ENCODE results near the gene NCKAP5L. TPM values are rescaled to one million over a fixed set of nuclear protein-coding genes. Genes with fewer than 3 reads are reported as not detected.

The NCKAP5L gene
- total and polyA plus RNA-seq, 2 experiments from 2014 or later, result 10.2 to 37.0 TPM

DNA sequence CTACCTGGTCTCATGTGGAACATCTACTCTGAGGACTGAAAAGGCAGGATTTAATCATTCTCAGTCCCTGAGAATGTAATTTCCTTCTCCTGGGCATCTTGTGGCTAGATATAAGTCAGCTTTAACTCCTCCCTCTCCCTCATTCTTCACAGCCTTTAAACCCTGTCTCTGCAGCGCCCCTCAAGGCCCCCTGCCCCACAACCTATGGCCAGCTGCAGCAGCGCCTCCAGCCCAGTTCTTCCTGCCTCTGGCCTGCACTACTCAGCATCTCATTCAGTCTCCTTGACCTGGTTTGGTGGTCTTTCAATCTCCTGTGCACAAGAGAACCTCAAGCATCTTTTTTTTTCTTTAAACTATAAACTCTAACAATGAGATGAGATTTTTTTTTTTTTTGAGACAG is 29.3 kb downstream of the NCKAP5L start (continued):
- TF ChIP-seq EZH2phosphoT487 (IDR thresholded peaks at IDR 0.05; ENCODE audit: unreplicated experiment) (no peak), POLR2AphosphoS5 (IDR thresholded peaks at IDR 0.05; ENCODE audit: low read depth) (no peak)
- TF ChIP-seq, protein P1, sequence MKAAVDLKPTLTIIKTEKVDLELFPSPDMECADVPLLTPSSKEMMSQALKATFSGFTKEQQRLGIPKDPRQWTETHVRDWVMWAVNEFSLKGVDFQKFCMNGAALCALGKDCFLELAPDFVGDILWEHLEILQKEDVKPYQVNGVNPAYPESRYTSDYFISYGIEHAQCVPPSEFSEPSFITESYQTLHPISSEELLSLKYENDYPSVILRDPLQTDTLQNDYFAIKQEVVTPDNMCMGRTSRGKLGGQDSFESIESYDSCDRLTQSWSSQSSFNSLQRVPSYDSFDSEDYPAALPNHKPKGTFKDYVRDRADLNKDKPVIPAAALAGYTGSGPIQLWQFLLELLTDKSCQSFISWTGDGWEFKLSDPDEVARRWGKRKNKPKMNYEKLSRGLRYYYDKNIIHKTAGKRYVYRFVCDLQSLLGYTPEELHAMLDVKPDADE (IDR thresholded peaks at IDR 0.05), result no peak
- TF ChIP-seq, protein P2, sequence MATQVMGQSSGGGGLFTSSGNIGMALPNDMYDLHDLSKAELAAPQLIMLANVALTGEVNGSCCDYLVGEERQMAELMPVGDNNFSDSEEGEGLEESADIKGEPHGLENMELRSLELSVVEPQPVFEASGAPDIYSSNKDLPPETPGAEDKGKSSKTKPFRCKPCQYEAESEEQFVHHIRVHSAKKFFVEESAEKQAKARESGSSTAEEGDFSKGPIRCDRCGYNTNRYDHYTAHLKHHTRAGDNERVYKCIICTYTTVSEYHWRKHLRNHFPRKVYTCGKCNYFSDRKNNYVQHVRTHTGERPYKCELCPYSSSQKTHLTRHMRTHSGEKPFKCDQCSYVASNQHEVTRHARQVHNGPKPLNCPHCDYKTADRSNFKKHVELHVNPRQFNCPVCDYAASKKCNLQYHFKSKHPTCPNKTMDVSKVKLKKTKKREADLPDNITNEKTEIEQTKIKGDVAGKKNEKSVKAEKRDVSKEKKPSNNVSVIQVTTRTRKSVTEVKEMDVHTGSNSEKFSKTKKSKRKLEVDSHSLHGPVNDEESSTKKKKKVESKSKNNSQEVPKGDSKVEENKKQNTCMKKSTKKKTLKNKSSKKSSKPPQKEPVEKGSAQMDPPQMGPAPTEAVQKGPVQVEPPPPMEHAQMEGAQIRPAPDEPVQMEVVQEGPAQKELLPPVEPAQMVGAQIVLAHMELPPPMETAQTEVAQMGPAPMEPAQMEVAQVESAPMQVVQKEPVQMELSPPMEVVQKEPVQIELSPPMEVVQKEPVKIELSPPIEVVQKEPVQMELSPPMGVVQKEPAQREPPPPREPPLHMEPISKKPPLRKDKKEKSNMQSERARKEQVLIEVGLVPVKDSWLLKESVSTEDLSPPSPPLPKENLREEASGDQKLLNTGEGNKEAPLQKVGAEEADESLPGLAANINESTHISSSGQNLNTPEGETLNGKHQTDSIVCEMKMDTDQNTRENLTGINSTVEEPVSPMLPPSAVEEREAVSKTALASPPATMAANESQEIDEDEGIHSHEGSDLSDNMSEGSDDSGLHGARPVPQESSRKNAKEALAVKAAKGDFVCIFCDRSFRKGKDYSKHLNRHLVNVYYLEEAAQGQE (IDR thresholded peaks at IDR 0.05; ENCODE audit: unreplicated experiment), result no peak

DNA sequence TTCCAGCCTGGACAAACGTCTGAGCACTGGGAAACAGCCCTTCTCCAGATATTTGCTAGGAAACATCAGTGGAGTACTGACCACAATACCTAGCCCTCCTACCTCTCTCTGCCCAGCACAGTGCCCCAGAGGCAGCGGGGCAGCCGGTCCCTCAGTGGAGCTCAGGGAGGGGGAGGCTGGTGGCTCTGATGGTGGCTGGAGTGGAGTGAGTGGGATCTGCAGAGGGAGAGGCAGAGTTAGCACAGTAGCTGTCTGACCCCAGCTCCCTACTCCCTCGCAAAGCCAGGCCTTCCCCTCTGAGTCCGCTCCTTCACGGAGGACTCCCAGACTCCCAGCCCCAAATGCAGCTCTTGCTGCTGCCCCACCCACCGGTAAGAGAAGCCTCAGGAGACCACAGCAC is 30.0 kb downstream of the NCKAP5L start:
- ATAC-seq, result no peak
- H3K27ac ChIP-seq (ENCODE audit: low read depth), result no peak overlapping the region
- TF ChIP-seq, protein P1 (IDR thresholded peaks at IDR 0.05), result no peak
- TF ChIP-seq JUNB (IDR thresholded peaks at IDR 0.05; ENCODE audit: unreplicated experiment) (no peak), CREB1 (CRISPR knock-in tag; IDR thresholded peaks at IDR 0.05; ENCODE audit: low read depth) (no peak), NANOG (IDR thresholded peaks at IDR 0.05; ENCODE audit: borderline replicate concordance) (no peak), EZH2phosphoT487 (IDR thresholded peaks at IDR 0.05; ENCODE audit: unreplicated experiment) (no peak), EZH2 (IDR thresholded peaks at IDR 0.05; ENCODE audit: low read depth, unreplicated experiment) (no peak)
- TF ChIP-seq, protein P3, sequence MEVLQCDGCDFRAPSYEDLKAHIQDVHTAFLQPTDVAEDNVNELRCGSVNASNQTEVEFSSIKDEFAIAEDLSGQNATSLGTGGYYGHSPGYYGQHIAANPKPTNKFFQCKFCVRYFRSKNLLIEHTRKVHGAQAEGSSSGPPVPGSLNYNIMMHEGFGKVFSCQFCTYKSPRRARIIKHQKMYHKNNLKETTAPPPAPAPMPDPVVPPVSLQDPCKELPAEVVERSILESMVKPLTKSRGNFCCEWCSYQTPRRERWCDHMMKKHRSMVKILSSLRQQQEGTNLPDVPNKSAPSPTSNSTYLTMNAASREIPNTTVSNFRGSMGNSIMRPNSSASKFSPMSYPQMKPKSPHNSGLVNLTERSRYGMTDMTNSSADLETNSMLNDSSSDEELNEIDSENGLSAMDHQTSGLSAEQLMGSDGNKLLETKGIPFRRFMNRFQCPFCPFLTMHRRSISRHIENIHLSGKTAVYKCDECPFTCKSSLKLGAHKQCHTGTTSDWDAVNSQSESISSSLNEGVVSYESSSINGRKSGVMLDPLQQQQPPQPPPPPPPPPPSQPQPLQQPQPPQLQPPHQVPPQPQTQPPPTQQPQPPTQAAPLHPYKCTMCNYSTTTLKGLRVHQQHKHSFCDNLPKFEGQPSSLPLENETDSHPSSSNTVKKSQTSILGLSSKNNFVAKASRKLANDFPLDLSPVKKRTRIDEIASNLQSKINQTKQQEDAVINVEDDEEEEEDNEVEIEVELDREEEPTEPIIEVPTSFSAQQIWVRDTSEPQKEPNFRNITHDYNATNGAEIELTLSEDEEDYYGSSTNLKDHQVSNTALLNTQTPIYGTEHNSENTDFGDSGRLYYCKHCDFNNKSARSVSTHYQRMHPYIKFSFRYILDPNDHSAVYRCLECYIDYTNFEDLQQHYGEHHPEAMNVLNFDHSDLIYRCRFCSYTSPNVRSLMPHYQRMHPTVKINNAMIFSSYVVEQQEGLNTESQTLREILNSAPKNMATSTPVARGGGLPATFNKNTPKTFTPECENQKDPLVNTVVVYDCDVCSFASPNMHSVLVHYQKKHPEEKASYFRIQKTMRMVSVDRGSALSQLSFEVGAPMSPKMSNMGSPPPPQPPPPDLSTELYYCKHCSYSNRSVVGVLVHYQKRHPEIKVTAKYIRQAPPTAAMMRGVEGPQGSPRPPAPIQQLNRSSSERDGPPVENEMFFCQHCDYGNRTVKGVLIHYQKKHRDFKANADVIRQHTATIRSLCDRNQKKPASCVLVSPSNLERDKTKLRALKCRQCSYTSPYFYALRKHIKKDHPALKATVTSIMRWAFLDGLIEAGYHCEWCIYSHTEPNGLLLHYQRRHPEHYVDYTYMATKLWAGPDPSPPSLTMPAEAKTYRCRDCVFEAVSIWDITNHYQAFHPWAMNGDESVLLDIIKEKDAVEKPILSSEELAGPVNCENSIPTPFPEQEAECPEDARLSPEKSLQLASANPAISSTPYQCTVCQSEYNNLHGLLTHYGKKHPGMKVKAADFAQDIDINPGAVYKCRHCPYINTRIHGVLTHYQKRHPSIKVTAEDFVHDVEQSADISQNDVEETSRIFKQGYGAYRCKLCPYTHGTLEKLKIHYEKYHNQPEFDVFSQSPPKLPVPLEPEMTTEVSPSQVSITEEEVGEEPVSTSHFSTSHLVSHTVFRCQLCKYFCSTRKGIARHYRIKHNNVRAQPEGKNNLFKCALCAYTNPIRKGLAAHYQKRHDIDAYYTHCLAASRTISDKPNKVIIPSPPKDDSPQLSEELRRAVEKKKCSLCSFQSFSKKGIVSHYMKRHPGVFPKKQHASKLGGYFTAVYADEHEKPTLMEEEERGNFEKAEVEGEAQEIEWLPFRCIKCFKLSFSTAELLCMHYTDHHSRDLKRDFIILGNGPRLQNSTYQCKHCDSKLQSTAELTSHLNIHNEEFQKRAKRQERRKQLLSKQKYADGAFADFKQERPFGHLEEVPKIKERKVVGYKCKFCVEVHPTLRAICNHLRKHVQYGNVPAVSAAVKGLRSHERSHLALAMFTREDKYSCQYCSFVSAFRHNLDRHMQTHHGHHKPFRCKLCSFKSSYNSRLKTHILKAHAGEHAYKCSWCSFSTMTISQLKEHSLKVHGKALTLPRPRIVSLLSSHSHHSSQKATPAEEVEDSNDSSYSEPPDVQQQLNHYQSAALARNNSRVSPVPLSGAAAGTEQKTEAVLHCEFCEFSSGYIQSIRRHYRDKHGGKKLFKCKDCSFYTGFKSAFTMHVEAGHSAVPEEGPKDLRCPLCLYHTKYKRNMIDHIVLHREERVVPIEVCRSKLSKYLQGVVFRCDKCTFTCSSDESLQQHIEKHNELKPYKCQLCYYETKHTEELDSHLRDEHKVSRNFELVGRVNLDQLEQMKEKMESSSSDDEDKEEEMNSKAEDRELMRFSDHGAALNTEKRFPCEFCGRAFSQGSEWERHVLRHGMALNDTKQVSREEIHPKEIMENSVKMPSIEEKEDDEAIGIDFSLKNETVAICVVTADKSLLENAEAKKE (CRISPR knock-in tag; IDR thresholded peaks at IDR 0.05), result no peak
- TF ChIP-seq, protein P2 (IDR thresholded peaks at IDR 0.05; ENCODE audit: unreplicated experiment), result no peak

More for the DNA sequence above, 30.0 kb downstream of the NCKAP5L start:
- no peak overlapping the region for H2AFZ ChIP-seq
- peaks cover 18% of the 10 kb centered on the region for H3K36me3 Mint-ChIP-seq (ENCODE audit: low read depth)
- no peaks in the 10 kb centered on the region for H3F3A ChIP-seq (replicated peaks; ENCODE audit: low read depth)
- no peak overlapping the region for H3K4me3 ChIP-seq
- H3K27me3 ChIP-seq (ENCODE audit: insufficient read depth), result no peaks in the 10 kb centered on the region
- DNase-seq (ENCODE audit: low spot score), result no peak
- no peaks in the 10 kb centered on the region for H3K9me3 Mint-ChIP-seq
- no peaks in the 10 kb centered on the region for H3K79me2 ChIP-seq (replicated peaks; ENCODE audit: insufficient read depth)
- H3K9me2 ChIP-seq (ENCODE audit: insufficient read depth), result no peaks in the 10 kb centered on the region
- no peaks in the 10 kb centered on the region for H3K4me1 ChIP-seq (ENCODE audit: insufficient read depth)
- no peak overlapping the region for H3K4me2 ChIP-seq
- H3K27ac Mint-ChIP-seq, result no peak overlapping the region
- H3K36me3 ChIP-seq (ENCODE audit: insufficient read depth), result no peaks in the 10 kb centered on the region
- H4K20me1 ChIP-seq (replicated peaks; ENCODE audit: insufficient read depth), result 0 out of 2 replicates have a peak, but pooled peaks cover 3% of the 10 kb centered on the region
- no peak overlapping the region for H3K4me3 Mint-ChIP-seq
- peaks cover 10% of the 10 kb centered on the region for H3K27me3 Mint-ChIP-seq (ENCODE audit: insufficient read depth, low read depth, poor library complexity)
- H3K4me1 Mint-ChIP-seq, result no peaks in the 10 kb centered on the region

Data from GM23338 (cell line).